ENCODE measurements around the gene ATF7. TPM values are rescaled to one million over a fixed set of nuclear protein-coding genes. Genes with fewer than 3 reads are reported as not detected.

Gene ATF7
- total and polyA plus RNA-seq, 2 of the 13 experiments (the other 11 are each of a cell fraction or from before 2014, with no cell fraction given): 9.6 to 16.2 TPM

GRCh38 chr12:53638057-53638456, 11.9 kb upstream of the ATF7 start:
- Histone ChIP-seq H4K20me1 (ENCODE audit: insufficient read depth, low read length) (no peaks in the 10 kb centered on the region), H3K4me2 (ENCODE audit: low read depth, low read length) (no peak overlapping the region), H3K4me3 (replicated peaks in 1 of 3; ENCODE audit: insufficient read depth in 1 of 3, low read depth in 2 of 3, low read length in 3 of 3) (no peak overlapping the region), H3K27ac (ENCODE audit: extremely low read length, insufficient read depth, low read length) (no peak overlapping the region), H3K36me3 (replicated peaks in 1 of 2; ENCODE audit: control insufficient read depth in 1 of 2, insufficient read depth in 2 of 2, low read length in 2 of 2) (no peaks in the 10 kb centered on the region), H3K79me2 (ENCODE audit: insufficient read depth, low read length) (no peaks in the 10 kb centered on the region), H3K9ac (ENCODE audit: insufficient read depth, low read depth, low read length) (no peak overlapping the region), H2AFZ (ENCODE audit: low read length) (no peak overlapping the region), H3K9me3 (ENCODE audit: low read length) (no peaks in the 10 kb centered on the region), H3K27me3 (ENCODE audit: control insufficient read depth in 1 of 2, insufficient read depth in 2 of 2, low read length in 2 of 2) (no peaks in the 10 kb centered on the region), H3K4me1 (ENCODE audit: insufficient read depth, low read length) (no peaks in the 10 kb centered on the region)
- in situ Hi-C loops (cut with HindIII; ENCODE audit: extremely low pct_ligation_motif_present, low pct_unique_long_range_greater_than_20kb) (no loop called here), intact Hi-C loops (cut with micrococcal nuclease; ENCODE audit: unreplicated experiment) (no loop called here)
- ATAC-seq: no peak
- no peak for FAIRE-seq
- 73% methylated on average over 2 of the region's 2 CpGs for WGBS (ENCODE audit: low lambda C conversion rate)
- DNase-seq (ENCODE audit: low spot score): no peak
- CTCF ChIA-PET (ENCODE audit: low intra/inter-chr PET ratio, low total read pairs): no interaction called here
- no TSS peak for BruUV-seq (replicated peaks)
- POLR2A ChIA-PET: no interaction called here
- TF ChIP-seq ZNF546 (CRISPR knock-in tag; conservative IDR thresholded peaks at IDR 0.05) (no peak), PLSCR1 (CRISPR knock-in tag; IDR thresholded peaks at IDR 0.05; ENCODE audit: borderline replicate concordance) (no peak), RERE (CRISPR knock-in tag; IDR thresholded peaks at IDR 0.05; ENCODE audit: low read depth) (no peak), TFAP4 (IDR thresholded peaks at IDR 0.05; ENCODE audit: borderline replicate concordance, low read depth) (no peak), ZNF136 (CRISPR knock-in tag; IDR thresholded peaks at IDR 0.05; ENCODE audit: low read depth) (no peak), CEBPZ (IDR thresholded peaks at IDR 0.05; ENCODE audit: low read length) (no peak), STAT5B (CRISPR knock-in tag; IDR thresholded peaks at IDR 0.05) (no peak), ZNF576 (CRISPR knock-in tag; IDR thresholded peaks at IDR 0.05) (no peak), TFE3 (CRISPR knock-in tag; IDR thresholded peaks at IDR 0.05) (no peak), ZNF704 (CRISPR knock-in tag; IDR thresholded peaks at IDR 0.05; ENCODE audit: borderline replicate concordance) (no peak)

Measured in HepG2 (cell line).